AG09319 (cell line): Measurements from ENCODE around the gene FAM234A.

Source experiments
- DNase-seq: peaks from one replicate; pipeline ENCODE4 v3.0.0-alpha.2; 2010; ENCODE audit warnings: low read depth; ENCODE audit errors: extremely low read depth
- TF ChIP-seq, protein P1 (sequence below): IDR thresholded peaks from 2 replicates; pipeline ENCODE4 v1.5.1; 2011; ENCODE audit warnings: low read depth, mild to moderate bottlenecking, inconsistent platforms, low read length, moderate library complexity

FAM234A gene

GRCh38 chr16:272633-273546 lies 38.3 kb downstream of the FAM234A start:
- DNase-seq, result no peak
- TF ChIP-seq, protein P1, sequence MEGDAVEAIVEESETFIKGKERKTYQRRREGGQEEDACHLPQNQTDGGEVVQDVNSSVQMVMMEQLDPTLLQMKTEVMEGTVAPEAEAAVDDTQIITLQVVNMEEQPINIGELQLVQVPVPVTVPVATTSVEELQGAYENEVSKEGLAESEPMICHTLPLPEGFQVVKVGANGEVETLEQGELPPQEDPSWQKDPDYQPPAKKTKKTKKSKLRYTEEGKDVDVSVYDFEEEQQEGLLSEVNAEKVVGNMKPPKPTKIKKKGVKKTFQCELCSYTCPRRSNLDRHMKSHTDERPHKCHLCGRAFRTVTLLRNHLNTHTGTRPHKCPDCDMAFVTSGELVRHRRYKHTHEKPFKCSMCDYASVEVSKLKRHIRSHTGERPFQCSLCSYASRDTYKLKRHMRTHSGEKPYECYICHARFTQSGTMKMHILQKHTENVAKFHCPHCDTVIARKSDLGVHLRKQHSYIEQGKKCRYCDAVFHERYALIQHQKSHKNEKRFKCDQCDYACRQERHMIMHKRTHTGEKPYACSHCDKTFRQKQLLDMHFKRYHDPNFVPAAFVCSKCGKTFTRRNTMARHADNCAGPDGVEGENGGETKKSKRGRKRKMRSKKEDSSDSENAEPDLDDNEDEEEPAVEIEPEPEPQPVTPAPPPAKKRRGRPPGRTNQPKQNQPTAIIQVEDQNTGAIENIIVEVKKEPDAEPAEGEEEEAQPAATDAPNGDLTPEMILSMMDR, result no peak

DNA sequence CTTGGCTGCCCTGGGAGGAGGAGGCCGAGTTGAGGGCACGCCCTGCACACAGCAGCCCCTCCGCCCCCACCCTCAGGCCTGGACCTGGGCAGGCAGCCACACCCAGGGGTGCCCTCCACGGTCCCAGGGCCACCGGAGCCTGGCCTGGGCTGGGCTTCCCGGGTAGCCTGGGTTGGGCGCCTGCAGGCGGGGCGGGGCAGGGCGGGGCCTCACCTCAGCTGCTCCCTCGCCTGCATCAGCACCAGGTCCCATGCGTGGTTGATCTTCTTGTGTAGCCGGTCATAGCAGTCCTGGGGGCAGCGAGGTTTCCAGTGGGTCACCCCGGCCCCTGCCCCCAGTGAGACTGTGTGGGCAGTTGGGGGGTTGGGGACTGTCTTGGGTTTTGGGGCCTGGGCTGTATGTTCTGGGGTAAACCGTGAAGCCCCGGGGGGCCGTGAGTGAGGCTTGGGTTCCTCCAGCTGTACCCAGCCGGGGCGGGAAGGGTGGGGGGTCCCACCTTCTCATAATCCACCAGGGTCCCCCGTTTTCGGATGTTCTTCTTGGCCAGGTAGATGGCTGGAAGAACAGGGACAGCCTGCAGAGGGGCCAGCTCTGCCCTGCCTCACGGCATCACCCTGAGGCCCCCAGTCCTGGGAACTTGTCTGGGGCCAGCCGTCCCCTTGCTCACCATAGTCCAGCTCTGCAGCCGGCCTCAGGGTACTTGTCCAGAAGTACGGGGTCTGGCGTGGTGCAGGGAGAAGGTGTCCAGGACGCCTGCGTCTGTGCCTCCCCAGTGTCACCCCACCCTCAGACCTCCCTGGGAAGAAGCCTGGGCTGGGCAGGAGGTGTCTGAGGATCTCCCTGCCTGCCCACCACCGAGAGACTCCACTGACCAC lies 39.2 kb downstream of the FAM234A start:
- no peak for DNase-seq
- TF ChIP-seq, protein P1, result no peak

GRCh38 chr16:275041-275641 lies 40.5 kb downstream of the FAM234A start:
- TF ChIP-seq, protein P1, result no peak
- DNase-seq, result no peak

GRCh38 chr16:275786-276232 lies 41.2 kb downstream of the FAM234A start, which contains the start of gene RGS11:
TSS of gene RGS11 (minus strand) at chr16:275944. CDS start at chr16:275911, 33 bp downstream.
- no peak for DNase-seq
- TF ChIP-seq, protein P1, result no peak

DNA sequence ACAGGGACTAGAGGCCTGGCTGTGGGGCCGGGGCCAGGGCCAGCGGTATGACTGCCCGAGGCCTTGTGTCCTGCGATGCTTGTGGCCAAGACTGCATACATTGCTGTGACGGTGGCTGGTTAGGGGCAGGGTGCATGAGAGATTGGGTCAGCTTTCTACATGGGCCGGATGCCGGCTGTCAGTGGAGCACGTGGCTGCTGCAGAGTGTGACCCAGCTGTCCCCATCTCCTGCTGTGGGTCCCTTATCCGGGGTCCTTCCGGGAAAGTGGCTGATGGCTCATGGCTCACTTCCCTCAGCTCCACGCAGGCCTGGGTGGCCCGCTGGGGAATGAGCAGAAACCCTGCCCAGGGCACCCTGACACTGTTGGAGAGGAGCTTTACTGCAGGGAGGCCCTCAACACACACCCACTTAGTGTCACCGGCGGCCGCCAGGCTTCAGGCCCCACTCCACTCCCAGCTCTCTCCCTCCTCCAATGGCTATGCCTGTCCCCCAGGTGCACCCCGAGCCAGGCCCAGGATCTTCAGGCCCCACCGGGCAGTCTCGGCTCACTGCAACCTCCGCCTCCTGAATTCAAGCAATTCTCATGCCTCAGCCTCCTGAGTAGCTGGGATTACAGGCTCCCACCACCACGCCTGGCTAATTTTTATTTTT lies 41.9 kb downstream of the FAM234A start:
- TF ChIP-seq, protein P1, result no peak
- DNase-seq, result no peak

- no peak for DNase-seq
- TF ChIP-seq, protein P1, result no peak
Measured at GRCh38 chr16:278863-279366, 44.3 kb downstream of the FAM234A start.
